ENCODE data around the gene FAH. TPM values are rescaled to one million over a fixed set of nuclear protein-coding genes. Genes with fewer than 3 reads are reported as not detected.

Gene FAH
- total and polyA plus RNA-seq, 2 donors (not counting 3 experiments of a cell fraction or from before 2014, with no cell fraction given), result 18.2 to 18.7 TPM

- peaks cover 9% of the 10 kb centered on the region for H3K4me1 ChIP-seq (ENCODE audit: control insufficient read depth, extremely low read depth, insufficient read depth, low read length)
- H4K20me1 ChIP-seq (replicated peaks; ENCODE audit: control insufficient read depth, extremely low read depth, insufficient read depth, low read length), result no peaks in the 10 kb centered on the region
- TF ChIP-seq CTCF (IDR thresholded peaks at IDR 0.05; ENCODE audit: extremely low read depth in 1 of 2, insufficient read depth in 1 of 2, low read depth in 1 of 2, low read length in 2 of 2) (no peak), FOS (IDR thresholded peaks at IDR 0.05; ENCODE audit: borderline replicate concordance, insufficient read depth, low read length) (no peak), GATA2 (IDR thresholded peaks at IDR 0.05; ENCODE audit: insufficient read depth, insufficient read length, low read depth, low read length) (no peak), MYC (IDR thresholded peaks at IDR 0.05; ENCODE audit: low read depth, low read length) (no peak), EZH2 (IDR thresholded peaks at IDR 0.05; ENCODE audit: borderline replicate concordance, low read depth, low read length, severe bottlenecking) (no peak), POLR2AphosphoS5 (IDR thresholded peaks at IDR 0.05; ENCODE audit: insufficient read depth, low read depth, low read length) (no peak), MAX (IDR thresholded peaks at IDR 0.05; ENCODE audit: insufficient read depth, insufficient read length) (no peak), POLR2A (IDR thresholded peaks at IDR 0.05; ENCODE audit: low read depth, low read length) (no peak)
- H3K79me2 ChIP-seq (ENCODE audit: control insufficient read depth, insufficient read depth, low read length), result no peaks in the 10 kb centered on the region
- no peak overlapping the region for H3K27ac ChIP-seq (ENCODE audit: insufficient read depth, low read depth, low read length)
- peak; percentile 77 for FAIRE-seq
- H3K4me2 ChIP-seq (ENCODE audit: insufficient read depth, low read length), result peak overlapping the region; percentile 44
- BruUV-seq (replicated peaks), result no TSS peak
- H3K9me1 ChIP-seq (replicated peaks; ENCODE audit: control insufficient read depth, extremely low read depth, insufficient read depth, low read length), result no peaks in the 10 kb centered on the region
- H3K9me3 ChIP-seq (replicated peaks; ENCODE audit: control insufficient read depth, insufficient read depth, low read length), result no peaks in the 10 kb centered on the region
- ChIA-PET CTCF (interaction anchor here (1.0 to 5.8 kb wide), 6 partner anchors 16 to 771 kb away, joined by 3 to 30 read pairs (median 4); no protein-coding TSS in a partner anchor), POLR2A (interaction anchor here (0.6 to 1.3 kb wide), 2 partner anchors 17 to 34 kb away, joined by 3 to 6 read pairs; no protein-coding TSS in a partner anchor)
- H3K4me3 ChIP-seq (replicated peaks in 1 of 3; ENCODE audit: insufficient read depth in 1 of 3, low read depth in 1 of 3, low read length in 3 of 3), result peak overlapping the region in 2 of 3 experiments; percentile 17 to 75
- no peaks in the 10 kb centered on the region for H3K36me3 ChIP-seq (ENCODE audit: control insufficient read depth in 2 of 2, extremely low read depth in 1 of 2, insufficient read depth in 2 of 2, low read length in 2 of 2)
- peak overlapping the region; percentile 47 for H2AFZ ChIP-seq (ENCODE audit: low read depth, low read length)
- intact Hi-C loops (cut with micrococcal nuclease), result loop anchor here (1.0 to 2.0 kb wide), 3 partner anchors 92 to 229 kb away; no protein-coding TSS in a partner anchor
- dilution Hi-C loops (cut with MboI; ENCODE audit: extremely low pct_ligation_motif_present, low sequenced_read_pairs), result no loop called here
- DNase-seq (ENCODE audit: low read depth, low spot score), result peak; percentile 86
- peaks cover 0 to 2% of the 10 kb centered on the region in 2 experiments for H3K27me3 ChIP-seq (ENCODE audit: control insufficient read depth in 2 of 2, insufficient read depth in 2 of 2, low read length in 2 of 2)
- no peak overlapping the region for H3K9ac ChIP-seq (replicated peaks; ENCODE audit: extremely low read depth, insufficient read depth, low read length)
Measured at GRCh38 chr15:80152180-80152895, 461 bp upstream of the FAH start.

Data from endothelial cell of umbilical vein (primary cell).